SK-N-SH (cell line): ENCODE measurements around the gene TEAD2. TPM values are rescaled to one million over a fixed set of nuclear protein-coding genes. Genes with fewer than 3 reads are reported as not detected.

Source experiments
- CTCF ChIA-PET: fragments of 300-600, 350-600 bp; formaldehyde crosslinking; extraction: SDS; loops from one replicate; lab custom pipeline; 2021; lab: Yijun Ruan, JAX
- POLR2A ChIA-PET: fragments of 350-600 bp; sonication (Branson Sonifier 250); formaldehyde crosslinking; extraction: SDS; loops from one replicate; lab custom pipeline; 2020; ENCODE audit warnings: antibody characterized with exemption, inconsistent platforms; lab: Yijun Ruan, JAX
- DNase-seq: peaks from one replicate; pipeline ENCODE4 v3.0.0; 2012
- H2AFZ ChIP-seq: fragments of 200-600 bp; sonication (generic); 2 replicates; pipeline ENCODE4 v1.8.1; 2016; ENCODE audit warnings: antibody characterized with exemption, mild to moderate bottlenecking, low read depth
- H3F3A ChIP-seq: fragments of 200-600 bp; sonication (generic); replicated peaks from 2 replicates; pipeline ENCODE3; 2016; ENCODE audit warnings: antibody characterized with exemption, mild to moderate bottlenecking; ENCODE audit not compliant: insufficient read depth
- H3K27ac ChIP-seq, 2 experiments: fragments of 200-500 bp in 1 of 2; fragments of 200-600 bp in 1 of 2; sonication (Bioruptor generic) in 1 of 2; sonication (generic), shearing (Covaris generic) in 1 of 2; 2 replicates each; pipeline versions ENCODE4 v1.5.1 to v1.6.1; 2014 to 2016; ENCODE audit warnings: low read depth in 2 of 2, inconsistent platforms in 1 of 2, low read length in 1 of 2, mild to moderate bottlenecking in 1 of 2, mixed read lengths in 1 of 2
- H3K27me3 ChIP-seq: fragments of 200-600 bp; sonication (generic), shearing (Covaris generic); 2 replicates; pipeline ENCODE4 v1.6.1; 2016; ENCODE audit warnings: mixed run types; ENCODE audit not compliant: insufficient read depth
- H3K36me3 ChIP-seq, 2 experiments: fragments of 200-500 bp in 1 of 2; fragments of 200-600 bp in 1 of 2; sonication (Bioruptor generic) in 1 of 2; sonication (generic) in 1 of 2; replicated peaks in 1 of 2; 2 replicates each; pipeline versions ENCODE3 to v1.5.1; 2014 to 2016; ENCODE audit warnings: low read length in 1 of 2, mild to moderate bottlenecking in 1 of 2; ENCODE audit not compliant: insufficient read depth in 2 of 2, control insufficient read depth in 1 of 2
- H3K4me1 ChIP-seq, 2 experiments: fragments of 200-500 bp in 1 of 2; fragments of 200-600 bp in 1 of 2; sonication (Bioruptor generic) in 1 of 2; sonication (generic), shearing (Covaris generic) in 1 of 2; 2 replicates each; pipeline versions ENCODE4 v1.5.1 to v1.6.1; 2014 to 2016; ENCODE audit warnings: low read depth in 1 of 2, low read length in 1 of 2, mixed run types in 1 of 2; ENCODE audit not compliant: insufficient read depth in 2 of 2, control insufficient read depth in 1 of 2
- H3K4me2 ChIP-seq: fragments of 200-600 bp; sonication (generic), shearing (Covaris generic); 2 replicates; pipeline ENCODE4 v1.6.1; 2017; ENCODE audit warnings: mixed run types
- H3K4me3 ChIP-seq, 2 experiments: fragments of 200-500 bp in 1 of 2; fragments of 200-600 bp in 1 of 2; sonication (Bioruptor generic) in 1 of 2; sonication (generic), shearing (Covaris generic) in 1 of 2; 2 replicates each; pipeline versions ENCODE4 v1.5.1 to v1.8.1; 2014 to 2016; ENCODE audit warnings: low read depth in 2 of 2, inconsistent platforms in 1 of 2, low read length in 1 of 2, mild to moderate bottlenecking in 1 of 2, mixed read lengths in 1 of 2, moderate library complexity in 1 of 2
- H3K79me2 ChIP-seq: fragments of 200-600 bp; sonication (generic); 2 replicates; pipeline ENCODE4 v1.8.1; 2017; ENCODE audit warnings: mild to moderate bottlenecking; ENCODE audit not compliant: insufficient read depth
- H3K9ac ChIP-seq: fragments of 200-600 bp; sonication (generic); 2 replicates; pipeline ENCODE4 v1.6.1; 2017; ENCODE audit warnings: mixed run types
- H3K9me2 ChIP-seq: fragments of 200-600 bp; sonication (generic); 2 replicates; pipeline ENCODE4 v1.6.1; 2017; ENCODE audit warnings: mixed run types
- H3K9me3 ChIP-seq: fragments of 200-600 bp; sonication (generic); 2 replicates; pipeline ENCODE4 v1.6.1; 2017; ENCODE audit warnings: mixed run types, mild to moderate bottlenecking, moderate library complexity
- H4K20me1 ChIP-seq: fragments of 200-600 bp; sonication (generic); 2 replicates; pipeline ENCODE4 v1.6.1; 2017; ENCODE audit warnings: mild to moderate bottlenecking, mixed run types; ENCODE audit not compliant: insufficient read depth
- GABPA ChIP-seq: IDR thresholded peaks from 2 replicates; pipeline ENCODE4 v1.4.0; 2012; ENCODE audit warnings: low read depth, mild to moderate bottlenecking
- GATA2 ChIP-seq: sonication (generic); formaldehyde crosslinking; IDR thresholded peaks from 2 replicates; pipeline ENCODE4 v1.5.0; 2020; ENCODE audit warnings: mild to moderate bottlenecking, missing genetic modification reagents
- REST ChIP-seq: IDR thresholded peaks from 2 replicates; pipeline ENCODE4 v1.6.1; 2012; ENCODE audit warnings: mild to moderate bottlenecking, low read depth, low read length, moderate library complexity
- RXRA ChIP-seq: IDR thresholded peaks from 2 replicates; pipeline ENCODE4 v1.4.0; 2012; ENCODE audit warnings: low read depth, mild to moderate bottlenecking, borderline replicate concordance
- TEAD4 ChIP-seq: IDR thresholded peaks from 2 replicates; pipeline ENCODE4 v1.4.0; 2012; ENCODE audit warnings: mild to moderate bottlenecking, borderline replicate concordance; ENCODE audit not compliant: insufficient read depth
- WGBS: methylation state at CpG from one replicate; pipeline ENCODE4 v1.1.6; 2017; ENCODE audit warnings: low lambda C conversion rate; 5-methylcytosine and 5-hydroxymethylcytosine counted together
- polyA plus RNA-seq, 3 experiments: library from polyadenylated mRNA; depleted of rRNA; stranded (reverse); fragments of >200 nt; gene quantifications; 2 replicates each; pipeline ENCODE4 v1.2.3, GENCODE V29; 2012
- TF ChIP-seq, protein P1 (sequence below): IDR thresholded peaks from 2 replicates; pipeline ENCODE4 v1.4.0; 2012; ENCODE audit warnings: low read depth, borderline replicate concordance
- TF ChIP-seq, protein P2 (sequence below): IDR thresholded peaks from 2 replicates; pipeline ENCODE4 v1.4.0; 2012; ENCODE audit warnings: low read depth, borderline replicate concordance
- TF ChIP-seq, protein P3 (sequence below): fragments of 200-600 bp; sonication (generic); IDR thresholded peaks from 2 replicates; pipeline ENCODE4 v1.6.1; 2017; ENCODE audit warnings: antibody characterized with exemption, mild to moderate bottlenecking, moderate library complexity

Gene TEAD2
- polyA plus RNA-seq, 1 of the 3 experiments (the other 2 are of a cell fraction), result 27.9 TPM

GRCh38 chr19:49411681-49412326, 49.6 kb upstream of the TEAD2 start (continued):
- no peak for TF ChIP-seq GABPA
- TF ChIP-seq, all 33 proteins: peak for 0

- no peak overlapping the region for H2AFZ ChIP-seq
- no peaks in the 10 kb centered on the region for H3K9me2 ChIP-seq
- no peaks in the 10 kb centered on the region for H3F3A ChIP-seq
- peaks cover 0 to 12% of the 10 kb centered on the region in 2 experiments; a peak in 1 of 4 replicates for H3K4me1 ChIP-seq
- no peaks in the 10 kb centered on the region for H3K36me3 ChIP-seq
- H3K4me3 ChIP-seq, result no peak overlapping the region
- no peak overlapping the region for H3K4me2 ChIP-seq
- TF ChIP-seq, protein P1, sequence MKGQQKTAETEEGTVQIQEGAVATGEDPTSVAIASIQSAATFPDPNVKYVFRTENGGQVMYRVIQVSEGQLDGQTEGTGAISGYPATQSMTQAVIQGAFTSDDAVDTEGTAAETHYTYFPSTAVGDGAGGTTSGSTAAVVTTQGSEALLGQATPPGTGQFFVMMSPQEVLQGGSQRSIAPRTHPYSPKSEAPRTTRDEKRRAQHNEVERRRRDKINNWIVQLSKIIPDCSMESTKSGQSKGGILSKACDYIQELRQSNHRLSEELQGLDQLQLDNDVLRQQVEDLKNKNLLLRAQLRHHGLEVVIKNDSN, result no peak
- TF ChIP-seq RXRA (no peak), TEAD4 (no peak), REST (no peak), GATA2 (CRISPR knock-in tag) (no peak)
- TF ChIP-seq, protein P2, sequence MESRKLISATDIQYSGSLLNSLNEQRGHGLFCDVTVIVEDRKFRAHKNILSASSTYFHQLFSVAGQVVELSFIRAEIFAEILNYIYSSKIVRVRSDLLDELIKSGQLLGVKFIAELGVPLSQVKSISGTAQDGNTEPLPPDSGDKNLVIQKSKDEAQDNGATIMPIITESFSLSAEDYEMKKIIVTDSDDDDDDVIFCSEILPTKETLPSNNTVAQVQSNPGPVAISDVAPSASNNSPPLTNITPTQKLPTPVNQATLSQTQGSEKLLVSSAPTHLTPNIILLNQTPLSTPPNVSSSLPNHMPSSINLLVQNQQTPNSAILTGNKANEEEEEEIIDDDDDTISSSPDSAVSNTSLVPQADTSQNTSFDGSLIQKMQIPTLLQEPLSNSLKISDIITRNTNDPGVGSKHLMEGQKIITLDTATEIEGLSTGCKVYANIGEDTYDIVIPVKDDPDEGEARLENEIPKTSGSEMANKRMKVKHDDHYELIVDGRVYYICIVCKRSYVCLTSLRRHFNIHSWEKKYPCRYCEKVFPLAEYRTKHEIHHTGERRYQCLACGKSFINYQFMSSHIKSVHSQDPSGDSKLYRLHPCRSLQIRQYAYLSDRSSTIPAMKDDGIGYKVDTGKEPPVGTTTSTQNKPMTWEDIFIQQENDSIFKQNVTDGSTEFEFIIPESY, result no peak
- TF ChIP-seq, protein P3, sequence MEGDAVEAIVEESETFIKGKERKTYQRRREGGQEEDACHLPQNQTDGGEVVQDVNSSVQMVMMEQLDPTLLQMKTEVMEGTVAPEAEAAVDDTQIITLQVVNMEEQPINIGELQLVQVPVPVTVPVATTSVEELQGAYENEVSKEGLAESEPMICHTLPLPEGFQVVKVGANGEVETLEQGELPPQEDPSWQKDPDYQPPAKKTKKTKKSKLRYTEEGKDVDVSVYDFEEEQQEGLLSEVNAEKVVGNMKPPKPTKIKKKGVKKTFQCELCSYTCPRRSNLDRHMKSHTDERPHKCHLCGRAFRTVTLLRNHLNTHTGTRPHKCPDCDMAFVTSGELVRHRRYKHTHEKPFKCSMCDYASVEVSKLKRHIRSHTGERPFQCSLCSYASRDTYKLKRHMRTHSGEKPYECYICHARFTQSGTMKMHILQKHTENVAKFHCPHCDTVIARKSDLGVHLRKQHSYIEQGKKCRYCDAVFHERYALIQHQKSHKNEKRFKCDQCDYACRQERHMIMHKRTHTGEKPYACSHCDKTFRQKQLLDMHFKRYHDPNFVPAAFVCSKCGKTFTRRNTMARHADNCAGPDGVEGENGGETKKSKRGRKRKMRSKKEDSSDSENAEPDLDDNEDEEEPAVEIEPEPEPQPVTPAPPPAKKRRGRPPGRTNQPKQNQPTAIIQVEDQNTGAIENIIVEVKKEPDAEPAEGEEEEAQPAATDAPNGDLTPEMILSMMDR, result no peak
- no peak overlapping the region for H3K27ac ChIP-seq
- POLR2A ChIA-PET, result no interaction called here
- CTCF ChIA-PET, result interaction anchor here (1.4 to 17.5 kb wide), 3 partner anchors 10 to 33 kb away, joined by 3 to 108 read pairs (median 14); no protein-coding TSS in a partner anchor
- no peaks in the 10 kb centered on the region for H4K20me1 ChIP-seq
- H3K79me2 ChIP-seq, result no peaks in the 10 kb centered on the region
- 83% methylated on average over 5 of the region's 5 CpGs for WGBS
- DNase-seq, result no peak
- no peaks in the 10 kb centered on the region for H3K27me3 ChIP-seq
- H3K9me3 ChIP-seq, result no peaks in the 10 kb centered on the region
- H3K9ac ChIP-seq, result no peak overlapping the region
Measured at GRCh38 chr19:49409441-49410029, 47.3 kb upstream of the TEAD2 start.
